ENCODE measurements around the gene MAPRE2. TPM values are rescaled to one million over a fixed set of nuclear protein-coding genes. Genes with fewer than 3 reads are reported as not detected.

Gene MAPRE2
- total RNA-seq, 1 experiment from 2014 or later, result 22.1 TPM

DNA sequence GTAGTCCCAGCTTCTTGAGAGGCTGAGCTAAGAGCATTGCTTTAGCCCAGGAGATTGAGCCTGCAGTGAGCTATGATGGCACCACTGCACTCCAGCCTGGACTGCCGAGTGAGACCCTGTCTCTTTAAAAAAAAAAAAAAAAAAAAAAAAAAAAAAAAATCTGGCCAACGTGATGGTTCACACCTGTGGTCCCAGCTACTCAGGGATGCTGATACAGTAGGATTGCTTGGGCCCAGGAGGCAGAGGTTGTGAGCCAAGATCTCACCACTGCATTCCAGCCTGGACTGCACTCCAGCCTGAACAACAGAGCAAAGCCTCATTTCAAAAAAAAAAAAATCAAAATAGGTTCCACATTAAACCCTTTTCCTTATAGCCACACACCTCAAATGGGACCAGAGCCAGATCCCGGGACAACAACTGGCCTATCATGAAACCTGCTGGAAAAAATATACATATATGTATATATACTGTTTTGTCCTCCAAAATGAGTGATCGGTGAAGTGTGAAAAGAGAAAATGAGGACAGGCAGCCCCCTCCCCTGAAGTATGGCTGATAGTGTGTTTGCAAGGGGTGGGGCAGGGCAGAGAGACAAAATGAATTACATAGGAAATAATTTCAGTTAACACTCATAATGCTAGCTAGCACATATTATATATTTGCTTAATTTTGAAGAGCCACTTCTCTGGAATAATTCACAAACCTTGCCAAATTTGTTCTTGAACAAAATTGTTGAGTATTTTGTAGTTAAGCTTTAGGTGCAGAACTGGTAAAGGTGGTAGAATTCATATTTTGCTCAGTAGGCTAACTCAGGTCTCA lies 22.9 kb downstream of the MAPRE2 start:
- H3K27me3 ChIP-seq (ENCODE audit: control insufficient read depth, insufficient read depth, low read length), result no peaks in the 10 kb centered on the region
- H3K36me3 ChIP-seq (replicated peaks; ENCODE audit: control insufficient read depth, insufficient read depth, low read length), result no peaks in the 10 kb centered on the region
- no peak for DNase-seq
- no peak overlapping the region for H3K4me3 ChIP-seq (ENCODE audit: insufficient read depth, low read depth, low read length)

GRCh38 chr18:35067454-35067853 lies 26.2 kb downstream of the MAPRE2 start:
- no peak for DNase-seq
- Histone ChIP-seq H3K4me3 (ENCODE audit: insufficient read depth, low read depth, low read length) (no peak overlapping the region), H3K27me3 (ENCODE audit: control insufficient read depth, insufficient read depth, low read length) (no peaks in the 10 kb centered on the region), H3K36me3 (replicated peaks; ENCODE audit: control insufficient read depth, insufficient read depth, low read length) (no peaks in the 10 kb centered on the region)

GRCh38 chr18:35071819-35072247 lies 30.6 kb downstream of the MAPRE2 start:
- Histone ChIP-seq H3K4me3 (ENCODE audit: insufficient read depth, low read depth, low read length) (no peak overlapping the region), H3K36me3 (replicated peaks; ENCODE audit: control insufficient read depth, insufficient read depth, low read length) (no peaks in the 10 kb centered on the region), H3K27me3 (ENCODE audit: control insufficient read depth, insufficient read depth, low read length) (no peaks in the 10 kb centered on the region)
- no peak for DNase-seq

- no peaks in the 10 kb centered on the region for H3K36me3 ChIP-seq (replicated peaks; ENCODE audit: control insufficient read depth, insufficient read depth, low read length)
- no peak overlapping the region for H3K4me3 ChIP-seq (ENCODE audit: insufficient read depth, low read depth, low read length)
- H3K27me3 ChIP-seq (ENCODE audit: control insufficient read depth, insufficient read depth, low read length), result no peaks in the 10 kb centered on the region
- no peak for DNase-seq
Measured at GRCh38 chr18:35072616-35073015, 31.4 kb downstream of the MAPRE2 start.

GRCh38 chr18:35073186-35074105 lies 32.2 kb downstream of the MAPRE2 start:
- Histone ChIP-seq H3K36me3 (replicated peaks; ENCODE audit: control insufficient read depth, insufficient read depth, low read length) (no peaks in the 10 kb centered on the region), H3K4me3 (ENCODE audit: insufficient read depth, low read depth, low read length) (no peak overlapping the region), H3K27me3 (ENCODE audit: control insufficient read depth, insufficient read depth, low read length) (no peaks in the 10 kb centered on the region)
- no peak for DNase-seq

GRCh38 chr18:35074581-35074980 lies 33.4 kb downstream of the MAPRE2 start:
- Histone ChIP-seq H3K36me3 (replicated peaks; ENCODE audit: control insufficient read depth, insufficient read depth, low read length) (no peaks in the 10 kb centered on the region), H3K4me3 (ENCODE audit: insufficient read depth, low read depth, low read length) (no peak overlapping the region), H3K27me3 (ENCODE audit: control insufficient read depth, insufficient read depth, low read length) (no peaks in the 10 kb centered on the region)
- DNase-seq, result no peak

GRCh38 chr18:35075132-35075531 lies 33.9 kb downstream of the MAPRE2 start:
- Histone ChIP-seq H3K27me3 (ENCODE audit: control insufficient read depth, insufficient read depth, low read length) (no peaks in the 10 kb centered on the region), H3K4me3 (ENCODE audit: insufficient read depth, low read depth, low read length) (no peak overlapping the region), H3K36me3 (replicated peaks; ENCODE audit: control insufficient read depth, insufficient read depth, low read length) (no peaks in the 10 kb centered on the region)
- DNase-seq, result no peak

DNA sequence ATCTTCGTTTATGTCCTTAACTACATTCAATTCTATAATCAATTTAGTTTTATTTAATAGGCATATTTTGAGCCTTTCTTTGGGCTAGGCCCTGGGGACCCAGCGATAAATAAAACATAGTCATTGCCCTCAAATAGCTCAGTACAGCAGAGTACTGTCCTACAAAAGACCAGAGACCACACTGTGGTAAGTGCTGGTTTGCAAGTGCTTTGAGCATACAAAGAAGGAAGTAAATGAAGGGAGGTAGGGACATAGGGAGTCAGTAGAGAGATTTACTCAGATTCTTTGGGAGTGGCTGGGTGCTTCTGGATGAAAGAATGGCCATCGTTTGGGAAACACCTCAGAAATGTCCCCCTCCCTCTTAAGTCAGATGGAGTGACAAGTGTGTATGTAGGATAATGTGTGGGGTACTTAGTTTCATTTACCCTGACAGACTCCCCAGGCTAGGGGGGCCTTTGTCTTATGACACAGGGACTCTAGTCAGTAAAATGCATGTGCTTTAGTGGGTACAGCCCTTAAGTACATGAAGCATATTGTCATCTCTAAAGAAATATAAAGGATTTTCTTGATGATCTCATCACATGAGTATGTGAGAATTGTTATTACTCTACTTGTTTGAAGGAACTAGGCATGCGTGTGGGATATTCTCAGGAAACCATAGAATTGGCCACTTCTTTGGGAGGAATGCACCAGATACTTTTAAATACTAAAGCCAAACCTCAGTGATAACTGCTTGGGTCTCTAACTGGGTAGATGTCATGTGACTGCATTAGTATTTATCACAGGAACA lies 35.1 kb downstream of the MAPRE2 start:
- no peak overlapping the region for H3K4me3 ChIP-seq (ENCODE audit: insufficient read depth, low read depth, low read length)
- no peaks in the 10 kb centered on the region for H3K27me3 ChIP-seq (ENCODE audit: control insufficient read depth, insufficient read depth, low read length)
- no peaks in the 10 kb centered on the region for H3K36me3 ChIP-seq (replicated peaks; ENCODE audit: control insufficient read depth, insufficient read depth, low read length)
- no peak for DNase-seq

DNA sequence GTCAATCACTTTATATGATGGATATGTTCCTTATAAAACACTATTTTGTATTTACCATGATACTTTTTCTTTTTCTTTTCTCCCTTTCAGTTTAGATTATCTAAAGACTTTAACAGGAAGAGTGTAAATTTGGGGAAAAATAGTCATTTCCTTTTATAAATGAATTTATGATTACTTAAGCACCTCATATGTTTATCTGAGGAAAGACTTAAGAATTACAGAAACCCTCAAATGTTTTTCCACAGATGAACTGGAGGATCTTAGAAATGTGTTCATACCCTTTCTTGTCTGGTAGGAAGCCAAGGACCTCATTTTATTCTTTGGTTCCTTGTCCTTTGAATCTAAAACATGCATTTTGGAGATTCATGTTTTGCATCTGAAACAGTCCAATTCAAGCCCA lies 36.7 kb downstream of the MAPRE2 start:
- DNase-seq, result no peak

GRCh38 chr18:35080058-35080457 lies 38.8 kb downstream of the MAPRE2 start:
- no peak for DNase-seq
- Histone ChIP-seq H3K27me3 (ENCODE audit: control insufficient read depth, insufficient read depth, low read length) (no peaks in the 10 kb centered on the region), H3K4me3 (ENCODE audit: insufficient read depth, low read depth, low read length) (no peak overlapping the region), H3K36me3 (replicated peaks; ENCODE audit: control insufficient read depth, insufficient read depth, low read length) (no peaks in the 10 kb centered on the region)

More for the DNA sequence above, 36.7 kb downstream of the MAPRE2 start:
- no peaks in the 10 kb centered on the region for H3K36me3 ChIP-seq (replicated peaks; ENCODE audit: control insufficient read depth, insufficient read depth, low read length)
- no peaks in the 10 kb centered on the region for H3K27me3 ChIP-seq (ENCODE audit: control insufficient read depth, insufficient read depth, low read length)
- no peak overlapping the region for H3K4me3 ChIP-seq (ENCODE audit: insufficient read depth, low read depth, low read length)

GRCh38 chr18:35083174-35083712 lies 42.0 kb downstream of the MAPRE2 start:
- Histone ChIP-seq H3K36me3 (replicated peaks; ENCODE audit: control insufficient read depth, insufficient read depth, low read length) (no peaks in the 10 kb centered on the region), H3K4me3 (ENCODE audit: insufficient read depth, low read depth, low read length) (no peak overlapping the region), H3K27me3 (ENCODE audit: control insufficient read depth, insufficient read depth, low read length) (no peaks in the 10 kb centered on the region)
- DNase-seq, result no peak

- no peak for DNase-seq
- Histone ChIP-seq H3K27me3 (ENCODE audit: control insufficient read depth, insufficient read depth, low read length) (no peaks in the 10 kb centered on the region), H3K4me3 (ENCODE audit: insufficient read depth, low read depth, low read length) (no peak overlapping the region), H3K36me3 (replicated peaks; ENCODE audit: control insufficient read depth, insufficient read depth, low read length) (no peaks in the 10 kb centered on the region)
Measured at GRCh38 chr18:35084494-35085449, 43.6 kb downstream of the MAPRE2 start.

Data from H7 (cell line).